Fibroblast of lung (primary cell): ENCODE results near the gene NUBP1. TPM values are rescaled to one million over a fixed set of nuclear protein-coding genes. Genes with fewer than 3 reads are reported as not detected.

Experiments used
- DNase-seq, 2 donors: peaks; one replicate each; pipeline versions ENCODE4 v3.0.0 to v3.0.0-alpha.2; 2010; ENCODE audit warnings: low read depth in 2 of 2
- H2AFZ ChIP-seq: 2 replicates; pipeline ENCODE4 v1.5.1; 2012; ENCODE audit warnings: low read length, control low read depth, inconsistent platforms
- H3K27ac ChIP-seq: 2 replicates; pipeline ENCODE4 v1.5.1; 2011; ENCODE audit warnings: low read length, control low read depth; ENCODE audit not compliant: insufficient read depth
- H3K27me3 ChIP-seq: 2 replicates; pipeline ENCODE4 v1.5.1; 2011; ENCODE audit warnings: mild to moderate bottlenecking, low read length; ENCODE audit not compliant: control insufficient read depth, insufficient read depth
- H3K36me3 ChIP-seq: 2 replicates; pipeline ENCODE4 v1.5.1; 2011; ENCODE audit warnings: low read length; ENCODE audit not compliant: control insufficient read depth, insufficient read depth
- H3K4me1 ChIP-seq: 2 replicates; pipeline ENCODE4 v1.5.1; 2011; ENCODE audit warnings: low read length; ENCODE audit not compliant: control insufficient read depth, insufficient read depth; ENCODE audit errors: extremely low read depth
- H3K4me2 ChIP-seq: 2 replicates; pipeline ENCODE4 v1.5.1; 2011; ENCODE audit warnings: low read length, control low read depth; ENCODE audit not compliant: insufficient read depth; ENCODE audit errors: extremely low read depth
- H3K4me3 ChIP-seq, 4 experiments: fragments of 200-600 bp in 1 of 4; sonication (generic) in 1 of 4; replicated peaks in 1 of 4; 2 replicates each; pipeline ENCODE4 v1.5.1; 2011 to 2016; ENCODE audit warnings: low read length in 4 of 4, low read depth in 3 of 4, mild to moderate bottlenecking in 3 of 4, control low read depth in 2 of 4, inconsistent platforms in 1 of 4, mixed read lengths in 1 of 4; ENCODE audit not compliant: insufficient read depth in 1 of 4; ENCODE audit errors: control extremely low read depth in 1 of 4
- H3K79me2 ChIP-seq: 2 replicates; pipeline ENCODE4 v1.5.1; 2012; ENCODE audit warnings: mild to moderate bottlenecking, low read length, inconsistent platforms; ENCODE audit not compliant: control insufficient read depth, insufficient read depth
- H3K9ac ChIP-seq: 2 replicates; pipeline ENCODE4 v1.5.1; 2011; ENCODE audit warnings: mild to moderate bottlenecking, low read length, control low read depth; ENCODE audit not compliant: insufficient read depth
- H3K9me3 ChIP-seq: 2 replicates; pipeline ENCODE4 v1.5.1; 2012; ENCODE audit warnings: low read depth, low read length; ENCODE audit not compliant: control insufficient read depth, insufficient read depth
- H4K20me1 ChIP-seq: 2 replicates; pipeline ENCODE4 v1.5.1; 2011; ENCODE audit warnings: low read length; ENCODE audit not compliant: control insufficient read depth, insufficient read depth; ENCODE audit errors: extremely low read depth
- EZH2 ChIP-seq: IDR thresholded peaks from 2 replicates; pipeline ENCODE4 v1.5.1; 2012; ENCODE audit warnings: low read length, control low read depth, mild to moderate bottlenecking; ENCODE audit errors: missing control alignments
- polyA plus RNA-seq, 2 donors: library from polyadenylated mRNA; depleted of rRNA in 1 of 2; stranded (reverse) in 1 of 2; unstranded in 1 of 2; fragments of >200 nt; gene quantifications; 2 replicates each; pipeline ENCODE4 v1.2.1, GENCODE V29; 2011 to 2012; ENCODE audit warnings: missing spikeins in 1 of 2
- total RNA-seq: library from RNA; depleted of rRNA; stranded (reverse); fragments of >200 nt; gene quantifications from 2 replicates; pipeline ENCODE4 v1.2.1, GENCODE V29; 2014
- TF ChIP-seq, protein P1 (sequence below), 2 donors: IDR thresholded peaks in 1 of 2; conservative IDR thresholded peaks in 1 of 2; 1 replicate in 1 of 2; 2 replicates in 1 of 2; pipeline ENCODE4 v1.5.1; 2011 to 2012; ENCODE audit warnings: low read length in 2 of 2, control low read depth in 1 of 2, inconsistent platforms in 1 of 2, low read depth in 1 of 2, mild to moderate bottlenecking in 1 of 2

The NUBP1 gene
- total and polyA plus RNA-seq, 2 donors (not counting 1 experiment from before 2014, with no cell fraction given): 16.7 to 29.7 TPM

GRCh38 chr16:10791048-10791447 is 47.4 kb downstream of the NUBP1 start:
- H3K27ac ChIP-seq: no peak overlapping the region
- no peaks in the 10 kb centered on the region for H4K20me1 ChIP-seq
- no peak for DNase-seq
- no peak overlapping the region for H3K4me3 ChIP-seq
- peaks cover 2% of the 10 kb centered on the region for H3K27me3 ChIP-seq
- TF ChIP-seq EZH2: no peak
- TF ChIP-seq, protein P1, sequence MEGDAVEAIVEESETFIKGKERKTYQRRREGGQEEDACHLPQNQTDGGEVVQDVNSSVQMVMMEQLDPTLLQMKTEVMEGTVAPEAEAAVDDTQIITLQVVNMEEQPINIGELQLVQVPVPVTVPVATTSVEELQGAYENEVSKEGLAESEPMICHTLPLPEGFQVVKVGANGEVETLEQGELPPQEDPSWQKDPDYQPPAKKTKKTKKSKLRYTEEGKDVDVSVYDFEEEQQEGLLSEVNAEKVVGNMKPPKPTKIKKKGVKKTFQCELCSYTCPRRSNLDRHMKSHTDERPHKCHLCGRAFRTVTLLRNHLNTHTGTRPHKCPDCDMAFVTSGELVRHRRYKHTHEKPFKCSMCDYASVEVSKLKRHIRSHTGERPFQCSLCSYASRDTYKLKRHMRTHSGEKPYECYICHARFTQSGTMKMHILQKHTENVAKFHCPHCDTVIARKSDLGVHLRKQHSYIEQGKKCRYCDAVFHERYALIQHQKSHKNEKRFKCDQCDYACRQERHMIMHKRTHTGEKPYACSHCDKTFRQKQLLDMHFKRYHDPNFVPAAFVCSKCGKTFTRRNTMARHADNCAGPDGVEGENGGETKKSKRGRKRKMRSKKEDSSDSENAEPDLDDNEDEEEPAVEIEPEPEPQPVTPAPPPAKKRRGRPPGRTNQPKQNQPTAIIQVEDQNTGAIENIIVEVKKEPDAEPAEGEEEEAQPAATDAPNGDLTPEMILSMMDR (conservative IDR thresholded peaks at IDR 0.05 in 1 of 2, IDR thresholded peaks at IDR 0.05 in 1 of 2; ENCODE audit: low read depth in 1 of 2, low read length in 2 of 2): no peak
- H3K79me2 ChIP-seq: no peaks in the 10 kb centered on the region
- H3K4me2 ChIP-seq: no peak overlapping the region
- H3K9me3 ChIP-seq: no peaks in the 10 kb centered on the region
- no peaks in the 10 kb centered on the region for H3K36me3 ChIP-seq
- no peak overlapping the region for H2AFZ ChIP-seq
- no peaks in the 10 kb centered on the region for H3K4me1 ChIP-seq
- no peak overlapping the region for H3K9ac ChIP-seq

GRCh38 chr16:10799736-10800135 is 56.1 kb downstream of the NUBP1 start:
- Histone ChIP-seq H3K9me3 (no peaks in the 10 kb centered on the region), H3K79me2 (no peaks in the 10 kb centered on the region), H3K27ac (no peak overlapping the region), H3K4me2 (no peak overlapping the region), H3K27me3 (no peaks in the 10 kb centered on the region), H3K4me1 (no peaks in the 10 kb centered on the region), H3K4me3 (no peak overlapping the region), H4K20me1 (no peaks in the 10 kb centered on the region), H3K36me3 (no peaks in the 10 kb centered on the region), H3K9ac (no peak overlapping the region), H2AFZ (no peak overlapping the region)
- no peak for TF ChIP-seq EZH2
- TF ChIP-seq, protein P1 (conservative IDR thresholded peaks at IDR 0.05 in 1 of 2, IDR thresholded peaks at IDR 0.05 in 1 of 2; ENCODE audit: low read depth in 1 of 2, low read length in 2 of 2): no peak
- no peak for DNase-seq

DNA sequence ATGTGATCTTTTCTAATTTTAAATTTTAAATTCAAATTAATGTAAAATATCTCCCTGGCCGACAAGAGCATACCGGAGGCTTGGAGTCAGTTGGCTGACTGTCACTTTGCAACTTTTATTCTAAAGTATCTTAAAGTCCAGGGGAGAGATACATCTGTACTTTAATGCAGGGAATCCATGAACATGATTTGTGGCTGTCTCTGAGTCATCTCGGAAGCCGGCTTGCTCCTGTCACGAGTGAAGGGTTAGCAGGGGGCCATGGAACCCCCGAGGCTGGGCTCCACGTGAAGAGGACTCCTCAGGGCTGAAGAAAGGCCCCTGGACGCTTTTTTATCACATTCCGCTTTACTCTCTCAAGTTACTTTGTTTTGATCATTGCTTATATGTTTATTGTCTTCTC is 61.7 kb downstream of the NUBP1 start:
- H3K79me2 ChIP-seq: no peaks in the 10 kb centered on the region
- TF ChIP-seq, protein P1 (conservative IDR thresholded peaks at IDR 0.05 in 1 of 2, IDR thresholded peaks at IDR 0.05 in 1 of 2; ENCODE audit: low read depth in 1 of 2, low read length in 2 of 2): no peak
- TF ChIP-seq EZH2: no peak
- H3K4me3 ChIP-seq: no peak overlapping the region
- H3K27me3 ChIP-seq: peaks cover 4% of the 10 kb centered on the region
- no peaks in the 10 kb centered on the region for H4K20me1 ChIP-seq
- no peak overlapping the region for H2AFZ ChIP-seq
- H3K9me3 ChIP-seq: no peaks in the 10 kb centered on the region
- no peak overlapping the region for H3K4me2 ChIP-seq
- no peaks in the 10 kb centered on the region for H3K36me3 ChIP-seq
- no peak for DNase-seq
- no peak overlapping the region for H3K27ac ChIP-seq
- no peaks in the 10 kb centered on the region for H3K4me1 ChIP-seq
- no peak overlapping the region for H3K9ac ChIP-seq
